Measurements from ENCODE around the gene BCKDHA.

BCKDHA gene

GRCh38 chr19:41414461-41414860 lies 16.8 kb downstream of the BCKDHA start:
- Histone ChIP-seq H3K9me2 (replicated peaks; ENCODE audit: insufficient read depth, low read length) (no peaks in the 10 kb centered on the region), H3K9me3 (replicated peaks; ENCODE audit: insufficient read depth, low read length) (no peaks in the 10 kb centered on the region), H3K4me3 (ENCODE audit: low read length) (no peak overlapping the region), H3F3A (ENCODE audit: insufficient read depth, low read length) (no peaks in the 10 kb centered on the region), H4K20me1 (ENCODE audit: insufficient read depth, low read length) (no peaks in the 10 kb centered on the region), H3K27me3 (replicated peaks; ENCODE audit: insufficient read depth, low read length) (no peaks in the 10 kb centered on the region), H3K9ac (ENCODE audit: low read length) (no peak overlapping the region), H3K4me1 (ENCODE audit: low read length) (peaks cover 10% of the 10 kb centered on the region), H3K36me3 (replicated peaks; ENCODE audit: insufficient read depth, low read length) (no peaks in the 10 kb centered on the region), H3K27ac (ENCODE audit: low read length) (no peak overlapping the region), H3K79me2 (ENCODE audit: low read length) (no peaks in the 10 kb centered on the region), H3K4me2 (ENCODE audit: low read depth, low read length) (no peak overlapping the region), H2AFZ (ENCODE audit: low read length) (no peak overlapping the region)
- TF ChIP-seq CTCF (IDR thresholded peaks at IDR 0.05; ENCODE audit: low read length) = no peak
- no peak for DNase-seq

GRCh38 chr19:41415154-41415571 lies 17.5 kb downstream of the BCKDHA start:
- H3K9ac ChIP-seq (ENCODE audit: low read length) = no peak overlapping the region
- H3K27me3 ChIP-seq (replicated peaks; ENCODE audit: insufficient read depth, low read length) = no peaks in the 10 kb centered on the region
- DNase-seq = no peak
- H3K4me3 ChIP-seq (ENCODE audit: low read length) = no peak overlapping the region
- H3K4me2 ChIP-seq (ENCODE audit: low read depth, low read length) = no peak overlapping the region
- peaks cover 4% of the 10 kb centered on the region for H3K4me1 ChIP-seq (ENCODE audit: low read length)
- H3K27ac ChIP-seq (ENCODE audit: low read length) = no peak overlapping the region
- no peaks in the 10 kb centered on the region for H3K9me3 ChIP-seq (replicated peaks; ENCODE audit: insufficient read depth, low read length)
- TF ChIP-seq EZH2phosphoT487 (IDR thresholded peaks at IDR 0.05; ENCODE audit: low read length) (no peak), EZH2 (optimal IDR thresholded peaks at IDR 0.05; ENCODE audit: low read depth, low read length) (no peak), CTCF (IDR thresholded peaks at IDR 0.05; ENCODE audit: low read length) (no peak)
- H3K36me3 ChIP-seq (replicated peaks; ENCODE audit: insufficient read depth, low read length) = no peaks in the 10 kb centered on the region
- H3K9me2 ChIP-seq (replicated peaks; ENCODE audit: insufficient read depth, low read length) = no peaks in the 10 kb centered on the region
- H3K79me2 ChIP-seq (ENCODE audit: low read length) = no peaks in the 10 kb centered on the region
- no peaks in the 10 kb centered on the region for H4K20me1 ChIP-seq (ENCODE audit: insufficient read depth, low read length)
- no peak overlapping the region for H2AFZ ChIP-seq (ENCODE audit: low read length)
- no peaks in the 10 kb centered on the region for H3F3A ChIP-seq (ENCODE audit: insufficient read depth, low read length)

- Histone ChIP-seq H3K4me3 (ENCODE audit: low read length) (no peak overlapping the region), H3K9ac (ENCODE audit: low read length) (no peak overlapping the region), H2AFZ (ENCODE audit: low read length) (no peak overlapping the region), H3K9me3 (replicated peaks; ENCODE audit: insufficient read depth, low read length) (no peaks in the 10 kb centered on the region), H3K27me3 (replicated peaks; ENCODE audit: insufficient read depth, low read length) (no peaks in the 10 kb centered on the region), H3K79me2 (ENCODE audit: low read length) (no peaks in the 10 kb centered on the region), H3K4me1 (ENCODE audit: low read length) (no peaks in the 10 kb centered on the region), H3K36me3 (replicated peaks; ENCODE audit: insufficient read depth, low read length) (no peaks in the 10 kb centered on the region), H4K20me1 (ENCODE audit: insufficient read depth, low read length) (no peaks in the 10 kb centered on the region), H3K27ac (ENCODE audit: low read length) (no peak overlapping the region), H3K9me2 (replicated peaks; ENCODE audit: insufficient read depth, low read length) (no peaks in the 10 kb centered on the region), H3F3A (ENCODE audit: insufficient read depth, low read length) (no peaks in the 10 kb centered on the region), H3K4me2 (ENCODE audit: low read depth, low read length) (no peak overlapping the region)
- DNase-seq = no peak
- TF ChIP-seq EZH2 (optimal IDR thresholded peaks at IDR 0.05; ENCODE audit: low read depth, low read length) = no peak
- no peak for TF ChIP-seq EZH2phosphoT487 (IDR thresholded peaks at IDR 0.05; ENCODE audit: low read length)
- TF ChIP-seq CTCF (IDR thresholded peaks at IDR 0.05; ENCODE audit: low read length) = no peak
Measured at GRCh38 chr19:41416194-41416674, 18.6 kb downstream of the BCKDHA start.

Data from MM.1S (cell line).